NCI-H345 treated with DMSO at 0.1 percent for 48 hours (cell line): Measurements from ENCODE around the gene RAB6A.

Source experiments
- DNase-seq: peaks from one replicate; lab custom pipeline; 2025; ENCODE audit not compliant: unreplicated experiment; lab: John Stamatoyannopoulos, UW

The RAB6A gene

DNA sequence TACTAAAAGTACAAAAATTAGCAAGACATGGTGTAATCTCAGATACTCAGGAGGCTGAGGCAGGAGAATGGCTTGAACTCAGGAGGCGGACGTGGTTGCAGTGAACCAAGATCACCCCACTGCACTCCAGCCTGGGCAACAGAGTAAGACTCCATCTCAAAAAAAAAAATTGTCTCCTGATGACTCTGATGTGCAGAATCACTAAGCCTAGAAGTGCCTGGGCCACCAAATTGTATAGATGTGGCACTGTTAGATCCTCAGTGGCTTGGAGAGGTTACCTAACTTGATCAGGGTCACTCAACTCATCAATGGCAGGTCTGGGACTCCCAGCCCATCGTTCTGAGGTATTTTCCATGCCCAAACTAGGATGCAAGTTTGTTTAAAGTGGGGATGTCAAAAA lies 103.9 kb downstream of the RAB6A start:
- no peak for DNase-seq

DNA sequence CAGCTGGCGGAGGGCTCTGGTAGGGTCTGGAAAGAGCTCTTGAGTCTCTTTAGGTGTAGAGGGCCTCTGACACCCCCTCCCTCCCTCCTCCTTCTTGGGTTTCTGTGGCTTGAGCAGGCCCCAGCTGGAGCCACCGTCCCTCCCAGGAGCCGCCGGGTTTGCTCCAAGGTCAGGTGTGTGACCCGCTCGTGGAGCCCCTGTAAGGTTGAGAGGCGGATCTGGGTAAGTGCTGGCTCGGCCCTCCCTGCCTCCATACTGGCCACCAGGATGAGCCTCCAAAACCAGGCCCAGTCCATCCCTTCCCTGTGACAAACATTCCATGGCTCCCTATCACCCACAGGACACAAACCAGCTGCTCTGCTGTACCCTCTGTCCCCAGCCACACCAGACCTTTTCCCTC lies 105.2 kb downstream of the RAB6A start:
- DNase-seq: no peak

DNA sequence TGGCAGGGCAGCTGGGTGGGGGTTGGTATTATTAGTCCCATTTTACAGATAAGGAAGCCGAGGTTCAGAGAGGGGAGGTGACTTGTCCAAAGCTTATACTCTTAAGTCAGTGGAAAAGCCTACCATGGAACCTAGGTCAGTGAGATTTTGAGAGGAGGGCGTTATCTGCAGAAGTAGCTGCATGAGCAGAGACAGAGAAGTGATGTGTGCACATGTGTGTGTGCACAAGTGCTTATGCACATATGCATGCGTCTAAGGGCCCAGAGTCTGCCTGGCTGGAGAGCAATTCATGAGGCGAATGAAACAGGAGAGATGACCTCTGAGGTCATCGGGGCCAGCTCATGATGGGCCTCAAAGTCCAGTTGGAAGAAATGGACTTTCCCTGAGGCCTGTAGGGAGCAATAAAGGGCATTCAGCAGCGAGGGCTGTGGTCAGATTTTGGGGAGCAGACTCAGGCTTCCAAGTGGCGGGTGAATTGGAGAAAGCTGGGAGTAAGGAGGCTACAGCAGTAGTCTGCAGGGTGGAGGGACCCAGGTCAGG lies 106.3 kb downstream of the RAB6A start:
- DNase-seq: no peak

DNA sequence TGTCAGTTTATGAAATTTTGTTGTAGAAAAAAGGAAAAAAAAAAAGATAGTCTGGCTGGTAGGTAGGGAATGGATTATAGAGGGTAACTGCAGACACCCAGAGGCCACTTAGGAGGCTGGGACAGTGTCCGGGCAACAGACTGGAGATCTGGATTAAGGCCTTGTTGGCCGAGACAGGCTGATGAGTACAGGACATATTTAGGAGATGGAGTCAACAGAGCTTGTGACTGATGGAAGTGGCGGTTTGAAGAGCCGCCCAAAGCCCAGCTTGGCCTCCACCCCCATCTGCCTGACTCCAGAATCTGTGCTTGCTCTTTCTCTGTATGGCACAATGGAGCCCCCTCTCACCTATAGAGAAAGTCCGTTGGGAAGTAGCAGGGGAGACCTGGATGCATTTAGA lies 106.9 kb downstream of the RAB6A start:
- no peak for DNase-seq

DNA sequence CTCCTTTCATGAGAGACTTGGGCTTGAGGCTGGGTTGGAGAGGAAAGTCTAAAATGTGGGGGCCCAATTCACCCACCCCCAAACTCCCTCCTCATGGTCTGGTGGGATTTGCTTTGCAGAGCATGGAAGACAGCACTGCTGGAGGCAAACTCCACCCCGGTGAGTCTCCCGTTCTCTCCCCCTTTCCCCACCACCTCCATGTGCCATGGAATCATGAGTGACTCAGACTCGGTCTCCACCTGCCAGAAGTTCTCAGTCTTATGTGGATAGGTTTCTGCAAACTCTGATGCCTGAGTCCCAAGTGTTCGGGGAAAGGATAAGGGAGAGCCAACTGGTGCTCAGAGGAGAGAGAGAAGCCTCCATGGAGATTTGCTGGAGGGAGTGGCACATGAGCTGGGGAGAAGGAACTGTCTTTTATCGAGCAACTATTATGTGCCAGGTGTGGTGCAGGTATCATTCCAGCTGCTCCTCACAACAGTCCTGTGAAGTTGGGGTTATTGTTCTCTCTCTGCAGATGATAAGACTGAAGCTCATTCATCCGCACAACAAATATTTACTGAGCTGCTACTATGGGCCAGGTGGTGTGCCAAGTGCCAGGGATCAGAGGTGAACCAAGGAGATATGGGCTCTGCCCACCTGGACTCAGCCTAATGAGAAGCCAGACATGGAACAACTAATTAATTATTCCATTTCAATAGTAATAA lies 107.9 kb downstream of the RAB6A start:
- no peak for DNase-seq

DNA sequence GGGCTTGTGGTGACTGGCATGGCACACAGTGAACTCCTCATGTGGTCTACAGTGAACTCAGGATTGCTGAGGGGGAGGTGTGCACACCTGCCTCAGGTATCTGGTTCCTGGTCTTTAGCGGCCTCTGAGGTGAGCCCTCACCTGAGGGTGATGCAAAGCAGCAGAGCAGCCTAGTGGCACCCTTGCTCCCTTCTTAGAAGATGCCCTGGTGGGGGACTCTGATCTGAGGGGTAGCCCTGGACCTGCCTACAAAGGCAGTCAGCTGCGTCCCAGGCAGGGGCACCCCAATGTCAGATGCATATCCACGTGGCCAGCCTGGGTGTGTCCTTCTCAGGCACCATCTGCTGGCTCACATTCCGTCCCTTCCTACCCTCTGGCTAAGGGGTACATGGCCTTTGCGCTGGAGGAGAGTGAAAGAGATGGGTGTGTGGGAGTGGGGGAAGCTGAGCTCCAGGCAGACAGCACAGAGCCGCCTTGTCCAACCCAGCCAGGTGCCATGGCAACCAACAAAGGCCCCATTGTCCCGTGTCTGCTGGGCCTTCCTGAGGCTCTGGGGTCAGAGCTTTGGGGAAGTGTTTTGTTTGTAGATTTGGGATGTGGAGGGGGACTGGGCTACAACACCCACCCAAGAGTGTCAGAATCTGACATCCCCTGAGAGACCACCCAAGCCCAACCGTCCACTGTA lies 108.7 kb downstream of the RAB6A start:
- DNase-seq: no peak

DNA sequence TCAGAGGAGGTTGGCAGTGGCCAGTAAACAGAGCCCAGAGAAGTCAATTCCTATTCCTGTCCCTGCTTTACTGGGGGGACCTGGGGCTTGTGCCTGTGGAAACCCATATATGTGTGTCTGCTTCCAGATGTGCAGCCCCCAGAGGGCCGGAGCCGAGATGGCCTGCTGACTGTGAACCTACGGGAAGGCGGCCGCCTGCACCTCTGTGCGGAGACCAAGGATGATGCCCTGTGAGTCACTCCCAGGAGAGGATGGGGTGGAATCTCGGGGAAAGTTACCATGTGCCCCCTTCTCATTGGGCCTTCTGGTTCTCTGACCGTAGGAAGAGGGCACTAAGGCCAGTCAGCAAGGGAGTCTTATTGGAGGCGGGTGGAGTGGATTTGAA lies 109.2 kb downstream of the RAB6A start:
- DNase-seq: no peak

DNA sequence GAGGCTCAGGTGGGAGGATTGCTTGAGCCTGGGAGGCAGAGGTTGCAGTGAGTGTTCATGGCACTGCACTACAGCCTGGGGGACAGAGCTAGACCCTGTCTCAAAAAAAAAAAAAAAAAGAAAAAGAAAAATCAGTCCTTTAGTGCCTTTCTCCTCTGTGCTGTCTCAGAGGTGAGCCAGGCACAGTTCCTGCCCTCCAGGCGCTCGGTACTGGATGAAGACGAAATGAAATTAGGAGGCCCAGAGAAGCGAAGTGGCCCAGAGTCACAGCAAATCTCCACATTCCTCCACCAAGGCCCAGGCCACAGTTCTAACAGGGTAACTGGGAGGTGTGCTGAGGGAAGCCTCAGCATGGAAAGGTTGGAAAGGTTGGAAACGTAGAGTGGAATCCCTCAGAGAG lies 109.6 kb downstream of the RAB6A start:
- DNase-seq: no peak

DNA sequence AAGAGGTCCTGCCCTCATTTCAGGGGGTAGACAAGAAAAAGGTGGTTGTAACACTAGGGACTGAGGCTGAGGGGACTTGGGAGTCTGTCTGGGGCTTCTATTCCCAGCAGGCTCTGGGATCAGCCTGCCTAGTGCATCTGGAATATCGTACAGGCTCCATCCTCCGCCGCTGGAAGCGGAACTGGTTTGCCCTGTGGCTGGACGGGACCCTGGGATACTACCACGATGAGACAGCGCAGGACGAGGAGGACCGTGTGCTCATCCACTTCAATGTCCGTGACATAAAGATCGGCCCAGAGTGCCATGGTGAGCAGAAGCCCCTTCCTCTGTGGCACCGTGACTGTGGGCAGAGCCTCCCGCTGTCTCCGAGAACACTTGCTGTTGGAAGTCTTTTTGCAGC lies 110.5 kb downstream of the RAB6A start:
- DNase-seq: no peak

DNA sequence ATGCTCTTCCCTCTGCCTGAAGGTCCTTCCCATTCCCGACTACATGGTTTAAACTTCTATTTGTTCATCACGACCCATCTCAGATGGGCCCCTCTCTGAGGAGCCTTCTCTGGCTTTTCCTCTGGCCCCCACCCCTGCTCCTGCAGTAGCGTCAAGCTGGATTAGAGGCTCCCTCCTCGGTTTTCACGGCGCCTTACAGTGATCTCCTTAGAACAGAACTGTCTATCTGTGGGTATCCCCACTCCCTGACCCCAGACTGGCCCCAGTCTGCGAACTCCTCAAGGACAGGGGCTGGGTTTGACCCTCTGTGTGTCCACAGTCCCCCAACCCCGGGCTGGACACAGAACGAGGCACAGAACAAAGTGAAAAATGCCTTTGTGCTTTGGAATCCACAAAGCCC lies 111.7 kb downstream of the RAB6A start:
- DNase-seq: no peak

DNA sequence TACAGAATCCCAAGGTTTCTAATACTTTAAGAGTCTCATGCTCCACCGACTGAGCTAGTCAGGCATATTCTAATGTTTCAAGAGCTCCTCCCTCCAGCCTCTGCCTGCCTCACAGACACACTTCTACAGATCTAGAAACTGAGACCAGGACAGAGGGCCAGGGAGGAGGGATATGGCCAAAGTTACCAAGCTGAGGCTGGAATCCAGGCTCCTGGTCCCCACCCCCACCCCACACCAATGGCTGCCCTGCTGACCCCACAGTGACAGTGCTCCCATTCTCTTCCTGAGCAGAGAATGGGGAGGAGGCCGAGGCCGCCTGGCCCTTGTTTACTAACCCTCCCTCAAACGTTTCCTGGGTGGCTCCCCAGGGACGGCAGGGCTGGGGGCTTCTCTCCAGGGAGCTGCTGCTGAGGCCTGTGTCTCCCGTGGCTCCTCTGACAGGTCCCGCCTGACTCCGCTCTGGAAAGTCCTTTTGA lies 112.3 kb downstream of the RAB6A start:
- no peak for DNase-seq

DNA sequence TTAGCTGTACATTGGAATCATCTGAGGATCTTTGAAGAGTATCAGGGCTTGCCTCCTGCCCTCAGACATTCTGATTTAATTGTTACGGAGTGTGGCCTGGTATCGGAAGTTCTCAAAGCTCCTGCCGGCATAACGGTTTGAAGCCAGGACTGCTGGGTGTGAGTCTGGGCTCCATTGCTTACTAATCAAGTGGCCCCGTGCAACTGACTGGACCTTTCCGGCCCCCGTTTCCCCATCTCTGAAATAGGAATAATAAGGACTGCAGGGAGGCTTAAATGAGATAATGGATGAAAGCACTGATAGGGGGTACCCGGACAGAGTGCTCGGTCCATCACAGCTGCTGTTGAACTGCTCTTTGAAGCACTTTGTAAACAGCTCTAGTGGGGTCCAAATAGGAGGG lies 112.8 kb downstream of the RAB6A start:
- DNase-seq: no peak

DNA sequence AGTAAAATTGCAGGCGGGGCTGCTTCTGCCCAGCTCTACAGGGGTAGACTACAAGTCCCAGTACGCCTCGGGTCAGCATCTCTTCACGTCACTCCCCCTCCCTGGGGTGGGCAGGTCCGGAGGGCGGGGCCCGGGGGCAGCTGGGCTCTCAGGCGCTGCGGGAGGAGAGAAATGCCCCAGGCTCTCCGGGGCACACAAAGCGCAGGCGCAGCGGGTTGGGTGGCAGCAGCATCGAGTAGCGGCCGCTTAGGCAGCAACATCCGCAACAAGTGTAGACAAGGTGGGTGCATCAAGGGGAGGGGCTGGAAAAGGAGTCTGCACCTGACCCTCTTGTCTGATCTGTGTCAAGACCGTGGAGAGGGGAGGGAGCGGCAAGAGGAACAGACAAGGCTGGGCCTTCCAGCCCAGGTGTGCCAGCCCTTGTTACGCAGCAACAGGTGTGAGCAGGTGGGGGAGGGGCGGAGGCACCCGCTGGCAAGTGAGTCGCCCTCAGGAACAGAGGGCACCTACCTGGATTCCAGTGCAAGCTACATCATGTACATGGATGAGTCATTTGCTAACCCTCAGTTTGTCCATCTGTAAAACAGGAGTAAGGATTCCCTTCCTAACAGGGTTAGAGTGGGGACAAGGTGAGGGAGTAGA lies 113.3 kb downstream of the RAB6A start:
- peak; percentile 95 for DNase-seq

DNA sequence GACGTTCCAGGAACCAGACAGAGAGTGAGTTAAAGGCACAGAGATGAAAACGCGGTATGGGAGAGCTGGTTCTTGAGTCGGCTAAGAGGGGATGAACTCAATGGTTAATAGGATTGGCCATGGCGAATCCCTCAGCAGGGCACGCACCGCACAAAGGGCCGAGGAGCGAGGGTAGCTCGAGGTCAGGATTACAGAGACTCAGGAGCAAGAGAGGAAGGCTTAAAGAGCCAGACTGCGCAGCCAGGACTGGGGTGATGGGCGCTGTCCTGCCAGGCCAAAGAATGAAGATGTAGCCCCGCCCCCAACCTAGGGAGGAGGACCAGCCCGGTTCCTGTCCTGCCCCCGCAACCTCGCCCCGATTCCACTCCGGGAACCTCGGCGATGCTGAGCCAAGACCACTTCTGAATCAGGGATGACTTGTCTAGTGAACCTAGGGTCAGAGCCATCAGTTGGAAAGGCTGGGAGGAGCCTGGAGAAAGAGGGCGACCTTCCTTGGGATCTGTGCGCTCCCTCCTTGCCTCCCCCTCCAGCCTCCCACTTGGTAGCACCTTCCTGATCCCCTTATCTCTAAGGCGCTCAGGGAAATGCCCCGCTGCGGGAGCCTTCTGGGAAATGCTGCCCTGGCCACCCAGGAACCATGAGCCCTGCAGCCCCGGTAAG lies 114.8 kb downstream of the RAB6A start, which contains the start of gene PLEKHB1:
TSS of gene PLEKHB1 (plus strand) at position 610 of the 660 bp plus-strand sequence. CDS start at position 638, 28 bp downstream.
- no peak for DNase-seq

DNA sequence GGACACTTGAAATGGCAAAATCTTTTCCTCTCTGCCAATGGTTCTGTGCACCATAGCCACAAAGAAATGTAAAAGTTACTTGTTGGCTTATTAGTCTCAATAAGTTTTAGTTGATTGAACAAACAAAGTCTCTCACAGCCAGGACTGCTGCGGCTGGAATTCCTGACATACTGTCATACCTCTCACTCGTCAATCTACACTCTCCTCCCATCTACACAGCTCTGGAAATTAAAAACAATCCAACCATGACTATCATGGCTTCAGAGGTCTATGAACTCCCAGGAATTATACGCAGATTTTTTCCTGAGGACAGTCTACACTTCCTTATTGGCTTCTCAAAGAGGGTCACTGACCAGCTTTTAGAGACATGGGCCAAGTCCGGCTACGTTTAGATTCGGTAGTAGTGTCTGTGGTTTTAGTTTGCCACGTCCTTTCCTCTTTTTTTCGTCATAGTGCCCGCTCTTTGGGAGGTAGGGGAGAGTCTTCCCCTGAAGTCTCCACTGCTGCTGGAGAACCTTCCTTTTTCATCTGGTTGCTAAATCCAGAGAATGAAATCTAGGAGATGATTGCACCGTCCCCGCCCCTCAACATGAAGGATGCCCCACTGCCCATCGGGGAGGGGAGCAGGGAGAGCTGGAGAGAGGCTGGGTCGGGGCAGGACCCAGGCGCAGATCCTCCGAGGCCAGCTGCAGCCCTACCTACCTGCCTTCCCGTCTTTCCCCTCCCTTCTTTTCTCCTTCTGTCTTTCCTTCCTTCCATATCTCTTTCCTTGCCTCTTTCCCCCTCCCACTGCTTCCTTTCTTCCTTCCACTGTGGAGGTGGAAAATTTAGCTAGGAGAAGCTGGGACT lies 115.5 kb downstream of the RAB6A start:
- no peak for DNase-seq

DNA sequence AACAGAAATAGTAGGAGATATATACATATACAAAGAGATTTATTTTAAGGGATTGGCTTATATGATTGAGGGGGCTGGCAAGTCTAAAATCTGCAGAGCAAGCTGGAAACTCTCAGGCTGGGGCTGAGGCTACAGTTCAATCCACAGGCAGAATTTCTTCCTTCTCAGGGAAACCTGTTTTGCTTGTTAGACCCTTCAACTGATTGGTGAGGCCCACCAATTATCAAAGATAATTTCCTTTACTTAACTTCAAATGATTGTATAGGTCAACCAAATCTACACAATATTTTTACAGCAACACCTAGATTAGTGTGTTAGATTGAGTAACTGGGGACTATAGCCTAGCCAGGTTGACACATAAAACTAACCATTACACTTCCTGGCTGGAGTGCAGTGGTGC lies 119.2 kb downstream of the RAB6A start:
- DNase-seq: no peak

DNA sequence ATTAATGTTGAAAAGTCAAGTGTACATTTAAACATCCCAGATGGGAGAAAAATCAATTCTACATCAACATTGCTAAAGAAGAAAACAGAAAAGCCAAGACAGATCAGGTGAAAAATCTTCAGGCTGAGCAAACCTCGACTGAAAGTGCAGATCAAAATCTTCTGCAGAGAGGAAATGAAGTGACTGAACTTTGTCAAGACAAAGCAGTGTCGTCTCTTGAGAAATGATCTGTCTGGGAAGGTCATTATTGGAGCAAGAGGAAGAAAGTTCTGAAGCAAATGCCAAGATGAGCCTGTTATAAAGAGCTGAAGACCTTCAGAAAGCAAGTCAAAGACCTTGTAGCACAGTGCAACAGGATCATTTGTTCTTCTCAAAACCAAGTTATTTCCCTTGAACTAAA lies 120.3 kb downstream of the RAB6A start:
- DNase-seq: no peak

DNA sequence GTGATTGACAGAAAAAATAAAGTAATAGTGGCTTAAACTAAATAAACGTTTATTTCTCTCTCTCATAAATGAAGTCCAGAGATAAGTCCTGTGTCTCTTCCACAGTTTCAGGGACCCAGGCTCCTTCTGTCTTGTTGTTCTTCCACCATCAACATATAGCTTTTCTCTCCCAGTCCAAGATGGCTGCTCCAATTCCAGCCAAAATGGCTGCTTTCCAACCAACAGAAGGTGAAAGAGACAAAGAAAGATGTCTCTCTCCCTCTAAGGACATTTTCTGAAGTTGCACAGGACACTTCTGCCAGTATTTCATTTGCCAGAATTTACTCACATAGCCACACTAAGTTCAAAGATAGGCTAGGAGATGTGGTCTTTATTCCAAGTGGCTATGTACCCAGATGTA lies 123.9 kb downstream of the RAB6A start:
- no peak for DNase-seq

DNA sequence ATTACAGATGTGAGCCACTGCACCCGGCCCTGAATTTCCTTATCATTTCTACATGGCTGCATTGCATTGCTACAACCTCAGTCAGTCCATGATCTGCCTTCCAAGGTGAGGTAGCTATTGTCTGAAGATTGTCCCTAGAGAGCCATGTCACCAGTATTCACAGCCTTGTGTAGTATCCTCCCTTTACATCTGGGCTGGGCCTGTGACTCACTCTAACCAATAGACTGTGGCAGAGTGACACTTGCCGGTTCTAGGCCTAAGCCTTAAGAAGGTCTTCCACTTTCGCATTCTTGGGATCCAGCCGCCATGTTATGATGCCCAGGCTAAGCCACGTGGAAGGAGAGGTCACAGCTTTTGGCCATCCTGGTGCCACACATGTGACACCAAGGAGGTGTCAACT lies 124.6 kb downstream of the RAB6A start:
- DNase-seq: no peak

DNA sequence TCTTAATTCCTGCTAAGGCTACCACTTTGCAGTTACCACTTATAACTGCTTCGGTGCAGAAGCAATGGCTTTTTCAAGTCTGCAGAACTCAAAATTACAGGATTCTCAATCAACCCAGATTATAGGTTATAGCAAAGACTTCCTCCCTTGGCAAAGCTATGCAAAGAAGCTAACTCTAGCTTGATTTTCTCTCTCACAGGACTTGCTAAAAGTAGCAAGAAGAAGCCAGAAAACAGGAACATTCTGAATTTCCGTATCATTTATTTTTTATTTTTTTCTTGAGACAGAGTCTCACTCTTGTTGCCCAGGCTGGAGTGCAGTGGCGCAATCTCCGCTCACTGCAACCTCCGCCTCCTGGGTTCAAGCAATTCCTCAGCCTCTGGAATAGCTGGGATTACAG lies 125.2 kb downstream of the RAB6A start:
- DNase-seq: no peak

DNA sequence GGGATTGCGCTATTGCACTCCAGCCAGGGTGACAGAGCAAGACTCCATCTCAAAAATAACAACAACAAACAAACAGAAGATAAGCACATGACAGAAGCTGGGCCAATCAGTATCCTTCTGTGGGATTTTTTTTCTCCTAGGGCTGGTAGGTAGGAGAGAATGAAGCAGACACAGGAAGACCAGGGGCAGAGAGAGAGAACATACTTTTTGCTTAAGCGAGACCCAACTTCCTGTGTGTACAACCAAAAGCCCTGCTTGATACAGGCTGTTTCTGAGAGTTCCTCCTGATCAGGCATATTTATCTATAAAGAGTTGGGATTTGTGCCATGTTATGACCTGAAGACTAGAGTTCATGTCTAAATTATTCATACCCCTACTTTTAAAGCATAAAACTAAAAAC lies 126.9 kb downstream of the RAB6A start:
- DNase-seq: no peak
